Measurements from ENCODE around the gene ARMCX5. TPM values are rescaled to one million over a fixed set of nuclear protein-coding genes. Genes with fewer than 3 reads are reported as not detected.

ARMCX5 gene
- total RNA-seq (2021) = 14.6 and 17.7 TPM in 2 replicates
- long read RNA-seq, full-length matches to known transcripts = 66 of 148 reads
- long read RNA-seq, partial matches to known transcripts = 20 of 148 reads
- long read RNA-seq, other reads (novel, unspliced or antisense) = 62 of 148 reads

- Histone ChIP-seq H3K4ac (ENCODE audit: low read depth, low read length) (no peak within 1 kb of the TSS), H3K18ac (ENCODE audit: insufficient read length, low read depth, low read length) (peak within 1 kb of the TSS; percentile 45), H2BK12ac (ENCODE audit: insufficient read length, low read depth, low read length) (no peak within 1 kb of the TSS), H3K9ac (ENCODE audit: extremely low read depth, insufficient read length, low read length) (peak within 1 kb of the TSS; percentile 94), H4K20me1 (ENCODE audit: control insufficient read depth, insufficient read depth, insufficient read length) (no peaks in the 10 kb centered on the region), H3T11ph (ENCODE audit: low read length) (no peak within 1 kb of the TSS), H3K79me2 (ENCODE audit: insufficient read depth, low read length) (no peaks in the 10 kb centered on the region), H2AFZ (ENCODE audit: low read length) (no peak within 1 kb of the TSS), H2BK20ac (ENCODE audit: low read depth, low read length, poor library complexity, severe bottlenecking) (no peak within 1 kb of the TSS), H2BK5ac (ENCODE audit: insufficient read length, low read length) (no peak within 1 kb of the TSS), H3K23ac (ENCODE audit: insufficient read length, low read depth, low read length) (no peak within 1 kb of the TSS), H4K5ac (ENCODE audit: insufficient read length, low read depth, low read length) (peak within 1 kb of the TSS; percentile 47), H3K27ac (ENCODE audit: insufficient read length, low read depth, low read length) (no peak within 1 kb of the TSS), H3K4me2 (ENCODE audit: insufficient read depth, insufficient read length, low read length) (peak within 1 kb of the TSS; percentile 51), H3K9me3 (ENCODE audit: control insufficient read depth, low read depth, low read length) (peaks cover 45% of the 10 kb centered on the region), H3K79me1 (ENCODE audit: insufficient read depth, low read depth, low read length, poor library complexity, severe bottlenecking) (no peaks in the 10 kb centered on the region), H2BK15ac (ENCODE audit: low read depth, low read length) (no peak within 1 kb of the TSS), H2AK5ac (ENCODE audit: insufficient read length, low read length) (no peak within 1 kb of the TSS), H3K23me2 (ENCODE audit: insufficient read length, low read depth, low read length, poor library complexity, severe bottlenecking) (no peaks in the 10 kb centered on the region), H3K56ac (ENCODE audit: insufficient read length, low read depth, low read length) (no peak within 1 kb of the TSS), H2BK120ac (ENCODE audit: low read depth, low read length, poor library complexity, severe bottlenecking) (no peak within 1 kb of the TSS), H4K91ac (ENCODE audit: insufficient read length, low read depth, low read length) (no peak within 1 kb of the TSS), H3K27me3 (ENCODE audit: insufficient read depth, low read length) (no peaks in the 10 kb centered on the region), H3K4me1 (ENCODE audit: insufficient read depth, low read length) (no peaks in the 10 kb centered on the region), H4K8ac (replicated peaks; ENCODE audit: insufficient read length, low read depth, low read length) (no peak within 1 kb of the TSS), H3K14ac (ENCODE audit: insufficient read depth, low read length) (peak within 1 kb of the TSS; percentile 59)
- WGBS (ENCODE audit: extremely low coverage, insufficient read length, low lambda C conversion rate) = no CpG with 5 or more reads among the region's 42 CpGs
- peak; percentile 68 for DNase-seq
- no peaks in the 10 kb centered on the region; the same call in 1 of the 2 replicates for H3K27me3 Mint-ChIP-seq (ENCODE audit: low read depth)
- H3K27ac Mint-ChIP-seq = peak within 1 kb of the TSS in 2 of 3 experiments; percentile 98 to 99; a peak in 5 of 7 replicates
- peaks cover 50 to 63% of the 10 kb centered on the region in 2 experiments for H3K9me3 Mint-ChIP-seq
- peaks cover 6 to 8% of the 10 kb centered on the region in 2 experiments; a peak in 2 of 4 replicates for H3K4me1 Mint-ChIP-seq
- peaks cover 14 to 26% (median 16%) of the 10 kb centered on the region in 3 experiments for H3K36me3 Mint-ChIP-seq (ENCODE audit: insufficient read depth in 1 of 3, low read depth in 3 of 3)
- TF ChIP-seq, protein P1, sequence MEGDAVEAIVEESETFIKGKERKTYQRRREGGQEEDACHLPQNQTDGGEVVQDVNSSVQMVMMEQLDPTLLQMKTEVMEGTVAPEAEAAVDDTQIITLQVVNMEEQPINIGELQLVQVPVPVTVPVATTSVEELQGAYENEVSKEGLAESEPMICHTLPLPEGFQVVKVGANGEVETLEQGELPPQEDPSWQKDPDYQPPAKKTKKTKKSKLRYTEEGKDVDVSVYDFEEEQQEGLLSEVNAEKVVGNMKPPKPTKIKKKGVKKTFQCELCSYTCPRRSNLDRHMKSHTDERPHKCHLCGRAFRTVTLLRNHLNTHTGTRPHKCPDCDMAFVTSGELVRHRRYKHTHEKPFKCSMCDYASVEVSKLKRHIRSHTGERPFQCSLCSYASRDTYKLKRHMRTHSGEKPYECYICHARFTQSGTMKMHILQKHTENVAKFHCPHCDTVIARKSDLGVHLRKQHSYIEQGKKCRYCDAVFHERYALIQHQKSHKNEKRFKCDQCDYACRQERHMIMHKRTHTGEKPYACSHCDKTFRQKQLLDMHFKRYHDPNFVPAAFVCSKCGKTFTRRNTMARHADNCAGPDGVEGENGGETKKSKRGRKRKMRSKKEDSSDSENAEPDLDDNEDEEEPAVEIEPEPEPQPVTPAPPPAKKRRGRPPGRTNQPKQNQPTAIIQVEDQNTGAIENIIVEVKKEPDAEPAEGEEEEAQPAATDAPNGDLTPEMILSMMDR (conservative IDR thresholded peaks at IDR 0.05) = no peak; the same call in 2 of the 3 replicates
- peak within 1 kb of the TSS; percentile 98 for H3K4me3 Mint-ChIP-seq
These were observed at the start of gene ARMCX5 for GRCh38 chrX:102599084-102599950. Gene ARMCX5 (plus strand): TSS chrX:102599515. CDS start chrX:102602142, 2,627 bp downstream.

Measured in H9 (cell line).